Measurements from ENCODE around the gene MTCL1.

The MTCL1 gene

GRCh38 chr18:8783994-8784530 is 78.7 kb downstream of the MTCL1 start:
- H3K4me2 ChIP-seq (ENCODE audit: low read length): no peak overlapping the region
- H3K27ac ChIP-seq (ENCODE audit: low read depth, low read length, poor library complexity, severe bottlenecking): no peak overlapping the region
- no peaks in the 10 kb centered on the region for H3K9me3 ChIP-seq (ENCODE audit: low read length)
- H3K4me3 ChIP-seq (ENCODE audit: low read depth, low read length, poor library complexity, severe bottlenecking): no peak overlapping the region
- H3K27me3 ChIP-seq (ENCODE audit: insufficient read depth, low read length): no peaks in the 10 kb centered on the region
- H3K36me3 ChIP-seq (ENCODE audit: insufficient read depth, low read length): peaks cover 81% of the 10 kb centered on the region
- H3K4me1 ChIP-seq (ENCODE audit: insufficient read depth, low read length, severe bottlenecking): no peaks in the 10 kb centered on the region
- no peaks in the 10 kb centered on the region for H4K20me1 ChIP-seq (ENCODE audit: insufficient read depth, low read length)
- no peaks in the 10 kb centered on the region for H3K79me2 ChIP-seq (ENCODE audit: insufficient read depth, low read length)
- no peak overlapping the region for H3K9ac ChIP-seq (ENCODE audit: low read length)
- H3K9me2 ChIP-seq (ENCODE audit: low read depth, low read length): no peaks in the 10 kb centered on the region
- no peak overlapping the region for H2AFZ ChIP-seq (ENCODE audit: low read length)
- no peak for TF ChIP-seq EZH2 (IDR thresholded peaks at IDR 0.05; ENCODE audit: borderline replicate concordance, low read length)
- TF ChIP-seq, protein P1, sequence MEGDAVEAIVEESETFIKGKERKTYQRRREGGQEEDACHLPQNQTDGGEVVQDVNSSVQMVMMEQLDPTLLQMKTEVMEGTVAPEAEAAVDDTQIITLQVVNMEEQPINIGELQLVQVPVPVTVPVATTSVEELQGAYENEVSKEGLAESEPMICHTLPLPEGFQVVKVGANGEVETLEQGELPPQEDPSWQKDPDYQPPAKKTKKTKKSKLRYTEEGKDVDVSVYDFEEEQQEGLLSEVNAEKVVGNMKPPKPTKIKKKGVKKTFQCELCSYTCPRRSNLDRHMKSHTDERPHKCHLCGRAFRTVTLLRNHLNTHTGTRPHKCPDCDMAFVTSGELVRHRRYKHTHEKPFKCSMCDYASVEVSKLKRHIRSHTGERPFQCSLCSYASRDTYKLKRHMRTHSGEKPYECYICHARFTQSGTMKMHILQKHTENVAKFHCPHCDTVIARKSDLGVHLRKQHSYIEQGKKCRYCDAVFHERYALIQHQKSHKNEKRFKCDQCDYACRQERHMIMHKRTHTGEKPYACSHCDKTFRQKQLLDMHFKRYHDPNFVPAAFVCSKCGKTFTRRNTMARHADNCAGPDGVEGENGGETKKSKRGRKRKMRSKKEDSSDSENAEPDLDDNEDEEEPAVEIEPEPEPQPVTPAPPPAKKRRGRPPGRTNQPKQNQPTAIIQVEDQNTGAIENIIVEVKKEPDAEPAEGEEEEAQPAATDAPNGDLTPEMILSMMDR (IDR thresholded peaks at IDR 0.05; ENCODE audit: low read length): no peak
- H3F3A ChIP-seq (ENCODE audit: insufficient read depth, low read length): no peaks in the 10 kb centered on the region

DNA sequence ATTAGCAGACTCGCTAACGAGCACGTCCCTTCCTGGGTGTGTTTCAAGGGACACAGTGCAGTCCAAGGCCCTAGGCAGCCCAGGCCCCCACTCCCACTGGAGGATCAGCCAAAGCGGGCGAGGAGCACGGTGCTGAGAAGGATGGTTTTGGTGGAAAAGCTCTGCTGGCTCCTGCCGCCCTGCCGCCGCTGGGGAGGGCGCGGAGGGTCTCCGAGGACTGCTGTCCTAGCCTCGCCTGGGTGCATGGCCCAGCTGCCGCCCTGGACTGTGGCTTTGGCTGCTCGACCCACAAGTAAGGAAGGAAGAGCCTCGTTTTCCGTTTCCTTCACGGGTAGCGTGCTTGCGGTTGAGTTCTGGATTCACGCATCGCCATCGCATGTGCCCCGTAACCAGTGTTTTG is 79.9 kb downstream of the MTCL1 start:
- Histone ChIP-seq H3K9me2 (ENCODE audit: low read depth, low read length) (no peaks in the 10 kb centered on the region), H3K4me1 (ENCODE audit: insufficient read depth, low read length, severe bottlenecking) (no peaks in the 10 kb centered on the region), H3K4me2 (ENCODE audit: low read length) (no peak overlapping the region), H3K9me3 (ENCODE audit: low read length) (no peaks in the 10 kb centered on the region), H3K27ac (ENCODE audit: low read depth, low read length, poor library complexity, severe bottlenecking) (no peak overlapping the region), H3K79me2 (ENCODE audit: insufficient read depth, low read length) (no peaks in the 10 kb centered on the region), H3F3A (ENCODE audit: insufficient read depth, low read length) (no peaks in the 10 kb centered on the region), H2AFZ (ENCODE audit: low read length) (no peak overlapping the region), H3K27me3 (ENCODE audit: insufficient read depth, low read length) (no peaks in the 10 kb centered on the region), H3K36me3 (ENCODE audit: insufficient read depth, low read length) (peaks cover 78% of the 10 kb centered on the region), H4K20me1 (ENCODE audit: insufficient read depth, low read length) (no peaks in the 10 kb centered on the region), H3K9ac (ENCODE audit: low read length) (no peak overlapping the region), H3K4me3 (ENCODE audit: low read depth, low read length, poor library complexity, severe bottlenecking) (no peak overlapping the region)
- no peak for TF ChIP-seq EZH2 (IDR thresholded peaks at IDR 0.05; ENCODE audit: borderline replicate concordance, low read length)
- TF ChIP-seq, protein P1 (IDR thresholded peaks at IDR 0.05; ENCODE audit: low read length): no peak

- no peaks in the 10 kb centered on the region for H3K9me2 ChIP-seq (ENCODE audit: low read depth, low read length)
- H3K36me3 ChIP-seq (ENCODE audit: insufficient read depth, low read length): peaks cover 77% of the 10 kb centered on the region
- H3K9ac ChIP-seq (ENCODE audit: low read length): no peak overlapping the region
- H3F3A ChIP-seq (ENCODE audit: insufficient read depth, low read length): no peaks in the 10 kb centered on the region
- no peak overlapping the region for H3K27ac ChIP-seq (ENCODE audit: low read depth, low read length, poor library complexity, severe bottlenecking)
- no peak overlapping the region for H2AFZ ChIP-seq (ENCODE audit: low read length)
- H3K27me3 ChIP-seq (ENCODE audit: insufficient read depth, low read length): no peaks in the 10 kb centered on the region
- H3K4me3 ChIP-seq (ENCODE audit: low read depth, low read length, poor library complexity, severe bottlenecking): no peak overlapping the region
- H3K4me2 ChIP-seq (ENCODE audit: low read length): no peak overlapping the region
- TF ChIP-seq, protein P1 (IDR thresholded peaks at IDR 0.05; ENCODE audit: low read length): no peak
- TF ChIP-seq EZH2 (IDR thresholded peaks at IDR 0.05; ENCODE audit: borderline replicate concordance, low read length): no peak
- H4K20me1 ChIP-seq (ENCODE audit: insufficient read depth, low read length): no peaks in the 10 kb centered on the region
- no peaks in the 10 kb centered on the region for H3K9me3 ChIP-seq (ENCODE audit: low read length)
- no peaks in the 10 kb centered on the region for H3K79me2 ChIP-seq (ENCODE audit: insufficient read depth, low read length)
- no peaks in the 10 kb centered on the region for H3K4me1 ChIP-seq (ENCODE audit: insufficient read depth, low read length, severe bottlenecking)
Measured at GRCh38 chr18:8785855-8786482, 80.6 kb downstream of the MTCL1 start.
